GM12801 (cell line): ENCODE data around the gene MAB21L3.

Experiments
- TF ChIP-seq, protein P1 (sequence below): IDR thresholded peaks from one replicate; pipeline ENCODE4 v1.5.1; 2011; ENCODE audit warnings: control low read depth; ENCODE audit not compliant: insufficient read length; ENCODE audit errors: extremely low read depth

The MAB21L3 gene

DNA sequence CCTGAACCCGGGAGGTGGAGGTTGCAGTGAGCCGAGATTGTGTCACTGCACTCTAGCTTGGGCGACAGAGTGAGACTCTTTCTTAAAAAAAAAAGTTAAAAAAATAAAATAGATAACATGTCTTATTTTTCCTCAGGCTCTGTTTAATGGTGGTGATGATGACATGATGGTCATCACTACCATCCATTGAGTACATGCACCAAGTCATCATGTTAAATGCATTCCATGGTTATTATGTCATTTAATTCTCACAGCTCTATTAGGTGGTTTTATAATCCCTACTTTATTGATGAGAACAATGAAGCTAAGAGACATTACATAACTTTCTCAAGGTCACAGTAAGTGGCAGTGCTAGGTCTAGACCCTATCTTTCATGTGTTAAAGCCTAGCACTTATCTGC, 34.4 kb upstream of the MAB21L3 start:
- TF ChIP-seq, protein P1, sequence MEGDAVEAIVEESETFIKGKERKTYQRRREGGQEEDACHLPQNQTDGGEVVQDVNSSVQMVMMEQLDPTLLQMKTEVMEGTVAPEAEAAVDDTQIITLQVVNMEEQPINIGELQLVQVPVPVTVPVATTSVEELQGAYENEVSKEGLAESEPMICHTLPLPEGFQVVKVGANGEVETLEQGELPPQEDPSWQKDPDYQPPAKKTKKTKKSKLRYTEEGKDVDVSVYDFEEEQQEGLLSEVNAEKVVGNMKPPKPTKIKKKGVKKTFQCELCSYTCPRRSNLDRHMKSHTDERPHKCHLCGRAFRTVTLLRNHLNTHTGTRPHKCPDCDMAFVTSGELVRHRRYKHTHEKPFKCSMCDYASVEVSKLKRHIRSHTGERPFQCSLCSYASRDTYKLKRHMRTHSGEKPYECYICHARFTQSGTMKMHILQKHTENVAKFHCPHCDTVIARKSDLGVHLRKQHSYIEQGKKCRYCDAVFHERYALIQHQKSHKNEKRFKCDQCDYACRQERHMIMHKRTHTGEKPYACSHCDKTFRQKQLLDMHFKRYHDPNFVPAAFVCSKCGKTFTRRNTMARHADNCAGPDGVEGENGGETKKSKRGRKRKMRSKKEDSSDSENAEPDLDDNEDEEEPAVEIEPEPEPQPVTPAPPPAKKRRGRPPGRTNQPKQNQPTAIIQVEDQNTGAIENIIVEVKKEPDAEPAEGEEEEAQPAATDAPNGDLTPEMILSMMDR = no peak

DNA sequence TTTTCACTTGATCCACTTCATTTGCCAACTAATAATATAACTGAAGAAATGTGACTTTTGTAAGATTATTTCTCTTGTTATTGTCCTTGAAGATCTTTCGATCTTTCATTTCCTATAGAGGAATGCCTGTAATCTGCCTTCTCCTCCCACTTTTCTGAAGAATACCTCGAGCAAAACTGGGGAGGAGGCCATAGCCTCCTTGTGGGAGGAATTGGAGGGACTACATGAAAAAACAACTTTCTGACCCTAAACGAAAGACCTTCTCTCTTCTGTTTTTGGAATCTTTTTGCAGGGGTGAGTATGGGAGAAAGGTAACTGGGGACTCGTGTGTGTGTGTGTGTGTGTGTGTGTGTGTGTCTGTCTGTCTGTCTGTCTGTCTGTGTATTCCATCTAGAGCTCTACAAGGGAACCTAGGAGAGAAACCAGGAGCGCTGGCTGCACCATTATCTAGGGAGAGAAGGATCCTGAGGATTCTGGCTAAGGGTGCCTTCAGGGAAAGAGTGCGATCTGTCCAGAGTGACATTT, 32.4 kb upstream of the MAB21L3 start:
- TF ChIP-seq, protein P1 = no peak

DNA sequence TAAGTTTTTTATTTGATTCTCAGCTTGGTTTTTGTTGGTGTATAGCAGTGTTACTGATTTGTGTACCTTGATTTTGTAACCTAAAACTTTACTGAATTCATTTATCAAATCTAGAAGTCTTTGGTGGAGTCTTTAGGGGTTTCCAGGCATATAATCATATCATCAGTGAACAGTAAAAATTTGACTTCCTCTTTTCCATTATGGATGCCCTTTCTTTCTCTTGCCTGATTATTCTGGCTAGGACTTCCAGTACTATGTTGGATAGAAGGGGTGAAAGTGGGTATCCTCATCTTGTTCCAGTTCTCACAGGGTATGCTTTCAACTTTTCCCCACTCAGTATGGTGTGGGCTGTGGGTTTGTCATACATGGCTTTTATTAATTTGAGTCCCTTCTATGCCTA, 23.6 kb upstream of the MAB21L3 start:
- TF ChIP-seq, protein P1 = no peak

DNA sequence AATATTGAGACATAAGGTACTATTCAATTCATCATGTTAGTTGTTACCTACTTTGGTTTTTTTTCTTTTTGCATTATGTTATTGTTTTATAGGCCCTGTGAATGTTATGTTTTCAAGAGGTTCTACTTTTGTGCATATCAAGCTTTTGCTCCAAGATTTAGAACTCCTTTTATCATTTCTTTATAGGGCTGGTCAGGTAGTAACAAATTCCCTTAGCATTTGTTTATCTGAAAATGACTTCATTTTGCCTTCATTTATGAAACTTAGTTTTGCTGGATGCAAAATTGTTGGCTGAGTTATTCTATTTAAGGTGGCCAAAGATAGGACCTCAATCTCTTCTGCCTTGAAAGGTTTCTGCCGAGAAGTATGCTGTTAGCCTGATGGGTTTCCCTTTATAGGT, 21.3 kb upstream of the MAB21L3 start:
- TF ChIP-seq, protein P1 = no peak

DNA sequence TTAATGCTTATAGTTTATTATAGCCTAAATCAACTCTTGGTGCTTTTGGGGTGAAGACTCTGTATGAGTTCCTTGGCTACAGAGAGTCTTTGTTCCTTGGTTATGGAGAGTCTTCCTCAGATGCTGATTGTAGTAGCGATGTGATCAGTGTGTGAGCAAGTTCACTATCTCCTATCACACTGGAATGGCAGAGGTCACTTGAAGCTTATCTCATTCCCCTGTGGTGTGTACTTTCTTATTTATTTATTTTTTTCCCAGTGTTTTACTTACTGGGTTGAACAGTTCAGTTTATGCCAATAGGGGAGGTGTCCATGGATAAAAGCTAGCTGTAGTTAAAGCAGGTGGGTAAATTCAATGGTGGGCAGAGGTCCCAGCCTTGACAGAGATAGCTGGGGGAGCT, 20.1 kb upstream of the MAB21L3 start:
- TF ChIP-seq, protein P1 = no peak

DNA sequence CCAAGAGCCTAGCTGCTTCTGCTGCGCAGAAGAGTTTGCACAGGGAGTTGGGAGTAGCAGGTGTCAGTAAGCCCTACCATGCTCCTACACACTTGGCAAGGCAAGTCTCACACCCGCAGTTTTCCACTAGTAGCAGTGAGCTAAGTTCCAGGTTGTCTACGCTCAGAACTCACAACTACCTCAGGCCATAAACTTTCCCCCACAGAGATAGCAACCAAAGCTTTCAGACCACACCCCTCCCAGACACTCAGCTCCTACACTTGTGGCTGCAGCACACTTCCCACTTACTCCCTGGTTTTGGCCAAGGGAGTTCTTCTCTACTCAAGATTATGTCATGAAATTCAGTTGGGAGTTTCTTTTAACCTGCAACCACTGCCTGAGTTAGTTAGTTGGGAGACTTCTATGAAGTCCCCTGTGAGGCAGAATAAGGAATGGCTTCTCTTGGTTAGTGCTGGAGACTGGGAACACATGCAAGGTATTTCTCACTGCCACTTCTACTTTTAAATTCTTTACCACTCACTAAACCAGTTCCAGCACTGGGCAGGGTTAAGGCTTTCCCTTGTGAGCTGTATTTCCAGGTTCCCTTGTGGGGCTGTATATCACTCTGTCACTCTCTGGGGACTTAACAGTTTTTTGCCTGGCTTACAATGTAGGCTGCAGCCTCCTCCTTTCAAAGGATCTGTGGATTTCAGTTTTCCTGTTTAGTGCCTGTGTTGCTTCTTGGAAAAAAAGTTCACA, 18.3 kb upstream of the MAB21L3 start:
- TF ChIP-seq, protein P1 = no peak

DNA sequence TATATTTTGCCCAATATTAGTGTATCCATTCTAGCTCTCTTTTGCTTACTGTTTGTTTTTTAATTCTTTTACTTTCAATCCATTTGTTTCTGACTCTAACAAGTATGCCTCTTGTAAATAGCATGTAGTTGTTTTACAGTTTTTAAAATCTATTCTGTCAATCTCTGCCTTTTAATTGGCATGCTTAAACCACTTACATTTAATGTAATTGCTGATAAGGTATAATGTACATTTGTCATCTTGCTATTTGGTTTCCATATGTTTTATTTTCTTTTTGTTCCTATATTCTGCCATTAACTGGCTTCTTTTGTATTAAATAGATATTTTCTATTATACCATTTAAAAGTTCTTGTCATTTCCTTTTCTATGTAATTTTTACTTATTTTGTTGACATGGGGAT, 16.2 kb upstream of the MAB21L3 start:
- TF ChIP-seq, protein P1 = no peak
